ENCODE results near the gene RAB27A.
A peak's percentile ranks its signal among the peaks of the same experiment; 100 is the strongest.

The RAB27A gene

GRCh38 chr15:55221090-55222011 is 68.3 kb downstream of the RAB27A start:
- DNase-seq, result peak; percentile 41

DNA sequence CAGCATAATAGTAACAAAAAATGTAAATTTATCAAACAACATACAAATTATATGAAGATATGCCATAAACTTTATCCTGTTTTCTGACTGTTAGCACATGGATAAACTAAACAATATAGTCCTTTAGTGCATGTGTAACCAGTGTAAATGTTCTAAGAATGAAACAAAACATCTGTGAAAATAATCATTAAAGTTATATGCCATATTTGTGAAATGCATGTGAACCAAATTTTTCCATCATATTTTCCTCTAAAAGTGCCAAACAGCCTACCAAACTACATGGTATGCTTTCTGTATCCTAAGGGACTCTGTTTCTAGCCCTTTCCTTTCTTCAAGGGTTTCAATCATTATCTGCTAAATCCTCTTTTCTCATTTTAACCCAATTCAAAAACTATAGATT is 69.0 kb downstream of the RAB27A start:
- DNase-seq, result no peak

DNA sequence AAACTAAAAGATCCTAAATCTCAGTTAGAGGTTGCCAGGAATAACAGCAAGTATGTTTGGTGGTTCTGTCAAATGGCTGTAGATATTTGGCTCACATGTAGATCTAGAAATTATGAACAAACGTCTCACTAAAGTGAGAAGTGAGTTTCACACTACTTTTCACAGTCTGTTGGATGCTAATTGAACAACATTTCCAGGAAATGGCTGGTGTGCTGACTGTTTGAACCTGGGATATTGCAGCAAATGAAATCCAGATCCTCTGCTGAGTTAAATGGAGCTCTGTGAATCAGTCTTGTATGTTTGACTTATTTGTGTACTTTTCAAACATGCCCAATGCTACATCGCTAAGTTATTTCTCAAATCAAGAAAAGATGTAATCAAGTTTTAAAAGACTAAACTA is 71.6 kb downstream of the RAB27A start:
- peak; percentile 19 for DNase-seq

DNA sequence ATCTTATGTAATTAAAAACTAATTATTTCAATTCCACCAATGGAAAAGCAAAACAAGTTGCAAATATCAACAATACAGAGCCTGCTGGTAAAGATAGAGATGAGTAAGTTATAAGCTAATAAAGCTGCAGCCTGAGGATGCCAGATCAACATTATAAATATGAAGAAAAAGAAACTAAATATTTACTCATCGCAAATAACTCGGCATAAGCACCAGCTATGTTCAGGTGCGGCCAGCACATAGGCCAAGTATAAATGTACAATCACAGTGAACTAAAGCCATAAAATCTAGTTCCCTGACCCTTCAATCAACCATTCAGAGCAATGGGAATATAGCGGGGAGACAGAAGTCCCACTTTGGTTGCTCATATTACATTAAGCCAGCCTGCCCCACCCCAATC is 85.1 kb downstream of the RAB27A start:
- DNase-seq, result no peak

DNA sequence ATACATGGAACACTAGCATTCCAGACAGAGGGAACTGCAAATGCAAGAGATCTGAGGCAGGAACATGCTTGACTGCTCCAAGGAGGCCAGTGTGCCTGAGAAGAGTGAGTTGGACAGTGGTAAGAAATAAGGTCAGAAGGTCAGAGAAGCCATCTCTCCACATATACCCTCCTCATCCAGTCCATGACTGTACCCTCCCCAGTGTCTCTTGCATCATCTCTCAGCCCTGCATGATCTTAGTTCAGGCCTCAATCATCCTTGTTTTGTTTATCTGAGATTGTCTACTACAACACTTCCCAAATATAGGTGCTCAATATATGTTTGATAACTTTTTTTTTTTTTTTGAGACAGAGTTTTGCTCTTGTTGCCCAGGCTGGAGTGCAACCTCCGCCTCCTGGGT is 87.4 kb downstream of the RAB27A start:
- no peak for DNase-seq

GRCh38 chr15:55198706-55199105 is 90.9 kb downstream of the RAB27A start:
- no peak for DNase-seq

DNA sequence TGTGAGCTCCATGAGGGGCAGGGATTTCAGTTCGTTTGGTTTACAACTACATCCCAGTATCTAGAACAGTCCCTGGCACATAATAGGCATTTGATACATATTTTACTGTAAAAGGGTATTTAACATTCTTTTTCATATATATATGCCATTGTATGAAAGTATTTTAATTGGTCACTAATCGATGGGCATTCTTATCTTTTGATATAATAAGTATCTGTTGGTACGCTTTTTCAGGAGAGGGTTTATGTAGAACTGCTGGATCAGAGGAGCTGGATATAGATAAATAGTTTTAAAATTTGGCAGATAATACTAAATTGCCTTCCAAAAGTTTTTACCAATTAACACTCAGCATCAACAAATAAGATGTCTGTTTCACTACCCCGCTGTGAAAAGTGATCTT is 91.9 kb downstream of the RAB27A start:
- DNase-seq, result no peak

DNA sequence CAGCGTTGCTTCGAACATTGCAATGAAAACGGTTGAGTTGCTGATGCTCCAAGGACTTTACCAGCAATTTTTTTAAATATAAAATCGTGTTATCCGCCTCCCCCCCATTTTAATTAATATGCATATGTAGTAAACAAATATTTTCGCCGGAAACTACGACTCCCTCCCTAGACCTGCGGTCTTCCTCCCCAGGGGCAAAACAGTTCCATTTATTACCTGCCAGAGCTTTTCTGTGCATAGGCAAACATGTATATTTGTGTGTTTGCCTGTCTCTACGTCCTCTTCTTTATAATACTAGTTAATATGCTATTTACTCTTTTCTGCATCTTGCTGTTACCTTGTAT is 92.3 kb downstream of the RAB27A start:
- peak; percentile 39 for DNase-seq

- peak; percentile 98 for DNase-seq
These were observed 92.9 kb downstream of the RAB27A start, which contains the start of gene RSL24D1 for GRCh38 chr15:55196458-55197361. Gene RSL24D1 (minus strand): TSS chr15:55196941. CDS start chr15:55196890, 51 bp downstream.

DNA sequence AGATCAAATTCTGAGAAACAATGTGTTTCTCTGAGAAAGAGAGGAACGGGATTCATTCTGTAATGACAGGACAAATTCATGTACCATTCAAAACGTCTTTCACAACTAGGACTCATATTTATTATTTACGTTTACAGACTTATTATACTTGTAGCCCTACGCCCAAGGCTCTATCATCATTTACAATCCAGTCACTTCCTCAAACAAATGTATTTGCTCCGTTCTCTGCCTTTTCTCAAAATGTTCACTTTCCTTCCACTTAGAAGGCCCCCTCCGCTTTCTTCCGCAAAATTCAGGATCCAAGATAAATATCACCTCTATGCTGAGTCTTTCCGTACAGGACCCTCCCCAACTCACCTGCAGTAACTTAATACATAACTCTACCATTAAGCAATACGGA is 93.6 kb downstream of the RAB27A start:
- peak; percentile 18 for DNase-seq

GRCh38 chr15:55194256-55194655 is 95.4 kb downstream of the RAB27A start:
- no peak for DNase-seq

- DNase-seq, result no peak
These were observed 103.3 kb downstream of the RAB27A start for GRCh38 chr15:55186331-55186730.

DNA sequence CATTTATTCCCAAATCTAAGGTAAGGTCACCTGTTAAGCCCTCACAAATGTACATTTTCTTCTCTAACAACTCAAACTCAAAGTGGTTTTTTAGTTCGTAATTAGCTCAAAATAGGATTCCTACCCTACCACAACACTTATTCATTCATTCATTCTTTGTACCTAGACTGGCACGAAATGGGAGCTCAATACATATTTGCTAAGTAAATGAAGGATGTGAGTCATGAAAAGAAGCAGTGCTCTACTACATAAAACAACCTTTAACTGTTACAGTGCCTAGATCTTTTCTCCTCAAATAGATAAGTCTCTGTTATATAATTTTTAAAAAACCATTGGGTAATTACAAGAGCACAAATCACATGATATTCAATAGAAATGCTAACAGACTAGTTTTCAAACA is 105.9 kb downstream of the RAB27A start:
- DNase-seq, result no peak

DNA sequence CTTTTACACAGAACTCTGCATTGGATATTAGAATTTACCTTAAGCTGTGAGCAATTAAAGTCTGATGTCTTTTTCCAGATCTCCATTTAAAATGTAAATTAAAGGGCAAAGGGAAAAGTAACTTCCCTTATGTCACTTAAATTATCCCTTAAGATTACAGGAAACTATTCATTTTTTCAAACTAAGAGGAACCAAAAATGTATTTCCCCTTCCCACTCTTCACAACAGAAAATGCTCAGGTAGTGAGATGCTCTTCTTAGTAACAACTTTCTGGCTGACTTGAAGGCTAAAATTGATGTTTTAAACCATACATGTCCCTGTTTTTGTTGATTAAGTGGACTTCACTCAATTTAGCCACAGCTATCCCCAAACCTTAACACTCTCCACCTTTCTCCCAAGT is 110.5 kb downstream of the RAB27A start:
- no peak for DNase-seq

- DNase-seq, result no peak
These were observed 119.3 kb downstream of the RAB27A start for GRCh38 chr15:55170361-55170760.

DNA sequence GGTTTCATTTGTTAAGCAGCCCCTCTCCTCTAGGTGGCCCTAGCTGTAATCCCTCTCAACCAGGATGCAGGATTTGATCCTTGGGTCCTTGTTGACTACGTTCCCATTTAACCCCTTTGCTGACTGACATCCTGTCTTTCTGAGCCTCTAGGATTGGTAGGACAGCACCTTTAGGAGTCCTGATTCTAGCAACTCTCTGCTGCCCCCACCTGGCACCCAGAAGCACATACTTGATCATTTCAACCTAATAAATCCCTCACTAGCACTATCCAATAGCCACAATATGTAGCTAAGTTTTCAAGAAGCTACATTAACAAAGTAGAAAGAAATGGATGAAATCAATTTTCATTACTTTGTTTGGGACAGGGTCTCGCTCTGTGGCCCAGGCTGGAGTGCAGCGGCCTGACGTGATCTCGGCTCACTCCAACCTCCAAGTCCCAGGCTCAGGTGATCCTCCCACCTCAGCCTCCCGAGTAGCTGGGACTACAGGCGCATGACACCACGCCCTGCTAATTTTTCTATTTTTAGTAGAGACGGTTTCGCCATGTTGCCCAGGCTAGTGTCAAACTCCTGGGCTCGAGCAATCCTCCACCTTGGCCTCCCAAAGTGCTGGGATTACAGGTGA is 121.2 kb downstream of the RAB27A start:
- DNase-seq, result peak; percentile 51

GRCh38 chr15:55164284-55164683 is 125.3 kb downstream of the RAB27A start:
- no peak for DNase-seq
